NCI-H1417 (cell line): ENCODE data around the gene EGFL6.
"Not testable (repeated sequence)": the region's sequence is repeated elsewhere in the genome, so short reads cannot be mapped to it uniquely, and the experiment has no call there.

Source experiments
- DNase-seq, 3 experiments: peaks; one replicate each; lab custom pipeline; 2025; lab: John Stamatoyannopoulos, UW

The EGFL6 gene

GRCh38 chrX:13590914-13591313, 21.5 kb downstream of the EGFL6 start:
- no peak for DNase-seq

DNA sequence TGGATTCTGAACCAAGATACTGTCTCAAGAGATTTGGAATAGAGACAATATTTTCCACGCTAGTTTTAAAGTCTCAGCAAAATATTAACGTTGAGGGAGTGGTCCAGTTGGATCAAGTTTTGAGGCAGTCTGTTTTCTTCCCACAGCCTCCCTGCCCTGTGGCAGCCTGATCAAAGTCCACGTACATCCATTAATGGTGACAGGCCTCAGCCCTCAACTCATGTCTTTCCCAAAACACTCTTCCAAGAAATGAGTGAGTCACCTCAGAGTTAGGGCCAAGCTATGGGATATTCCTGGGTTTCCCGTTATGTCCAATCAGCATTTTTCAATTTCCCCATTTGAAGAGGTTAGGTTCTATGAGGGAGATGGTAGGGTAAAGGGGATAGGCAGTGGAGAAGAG, 28.5 kb downstream of the EGFL6 start:
- DNase-seq, result no peak

DNA sequence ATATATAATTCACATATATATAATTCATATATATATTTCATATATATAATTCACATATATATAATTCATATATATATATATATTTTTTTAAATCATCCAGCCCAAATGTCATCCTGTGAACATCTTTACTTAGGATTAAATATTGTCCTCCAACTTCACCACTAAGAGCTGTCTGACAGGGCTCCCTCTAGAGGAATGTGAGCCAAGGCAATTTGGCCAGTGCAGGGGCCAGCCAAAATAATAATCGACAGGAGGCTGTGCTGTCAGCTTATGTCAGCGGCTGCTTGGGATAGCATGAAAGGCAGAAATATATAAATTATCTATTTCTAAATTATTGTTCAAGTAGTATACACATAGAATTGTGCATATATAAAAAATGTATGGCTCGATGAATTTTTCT, 29.5 kb downstream of the EGFL6 start:
- DNase-seq, result no peak

- DNase-seq, result no peak
Measured at GRCh38 chrX:13599491-13599890, 30.1 kb downstream of the EGFL6 start.

- DNase-seq, result no peak
Measured at GRCh38 chrX:13605611-13606010, 36.2 kb downstream of the EGFL6 start.

DNA sequence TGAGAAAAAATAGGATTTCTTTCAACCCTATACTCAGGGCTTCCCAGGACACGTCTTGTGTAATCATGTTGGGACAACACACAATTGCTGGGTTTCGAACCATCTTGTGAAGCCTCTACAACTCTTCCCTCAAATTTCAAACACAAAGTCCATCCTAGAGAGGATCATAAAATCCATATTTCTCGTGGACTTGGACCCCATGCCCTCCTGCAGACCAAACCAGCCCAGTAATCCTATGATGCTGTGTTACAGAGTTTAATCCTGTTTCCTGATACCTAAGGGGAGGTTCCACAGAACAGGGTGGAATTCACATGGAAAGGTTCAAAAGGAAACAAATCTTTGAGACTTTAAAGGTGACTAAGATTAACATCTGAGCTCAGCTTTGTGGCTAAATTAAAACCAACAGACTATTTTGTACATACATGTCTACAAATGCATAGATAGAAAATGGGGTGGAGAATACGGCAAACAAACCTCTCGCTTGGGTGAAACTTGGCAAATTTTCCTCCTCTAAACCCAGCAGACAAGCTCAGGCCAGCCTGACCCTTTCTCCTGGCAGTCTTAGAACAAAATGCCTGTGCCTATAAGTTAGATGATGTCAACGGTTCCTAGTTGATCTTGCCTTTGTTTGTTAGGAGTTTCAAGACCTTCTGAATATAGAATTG, 38.1 kb downstream of the EGFL6 start:
- DNase-seq, result no peak

- DNase-seq, result no peak
Measured at GRCh38 chrX:13607996-13608365, 38.6 kb downstream of the EGFL6 start.

DNA sequence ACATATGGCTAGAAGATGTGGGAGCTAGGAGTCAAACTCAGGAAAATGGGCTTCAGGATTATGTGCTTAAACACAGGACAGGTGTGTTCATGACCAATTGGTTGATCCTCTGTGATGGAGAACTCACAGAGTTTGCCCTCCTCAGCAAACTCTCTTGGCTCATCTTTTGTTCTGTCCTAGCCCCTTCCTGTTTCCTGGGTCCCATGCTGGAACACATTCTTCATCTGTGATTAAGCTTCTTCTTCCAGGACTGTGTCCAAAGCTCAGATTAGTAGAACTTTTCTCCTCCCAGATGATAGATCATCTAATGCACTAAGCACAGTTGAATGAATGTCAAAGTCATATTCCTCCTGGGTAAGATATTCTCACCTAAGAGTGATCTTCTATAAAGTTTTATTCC, 44.8 kb downstream of the EGFL6 start:
- DNase-seq, result no peak

GRCh38 chrX:13620207-13620606, 50.8 kb downstream of the EGFL6 start:
- DNase-seq, result no peak

- DNase-seq, result no peak
Measured at GRCh38 chrX:13622401-13622964, 53.1 kb downstream of the EGFL6 start.

DNA sequence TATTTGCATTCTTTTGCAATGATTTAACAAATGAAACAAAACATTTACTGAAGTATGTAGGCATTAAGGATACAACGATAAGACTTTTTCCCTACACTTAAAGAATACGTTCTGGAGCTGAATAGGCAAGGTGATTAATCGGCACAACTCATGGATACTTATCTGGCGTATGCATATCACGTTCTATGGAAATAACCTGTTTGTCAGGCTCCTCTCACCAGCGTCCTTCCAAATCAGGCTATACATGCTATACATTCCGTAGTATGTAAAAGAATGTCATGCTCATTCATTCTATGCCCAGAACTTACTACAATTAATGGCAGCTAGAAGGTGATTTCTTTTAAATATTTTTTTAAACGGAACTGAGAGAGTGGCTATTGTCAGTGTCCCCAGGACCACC, 57.9 kb downstream of the EGFL6 start:
- no peak for DNase-seq

DNA sequence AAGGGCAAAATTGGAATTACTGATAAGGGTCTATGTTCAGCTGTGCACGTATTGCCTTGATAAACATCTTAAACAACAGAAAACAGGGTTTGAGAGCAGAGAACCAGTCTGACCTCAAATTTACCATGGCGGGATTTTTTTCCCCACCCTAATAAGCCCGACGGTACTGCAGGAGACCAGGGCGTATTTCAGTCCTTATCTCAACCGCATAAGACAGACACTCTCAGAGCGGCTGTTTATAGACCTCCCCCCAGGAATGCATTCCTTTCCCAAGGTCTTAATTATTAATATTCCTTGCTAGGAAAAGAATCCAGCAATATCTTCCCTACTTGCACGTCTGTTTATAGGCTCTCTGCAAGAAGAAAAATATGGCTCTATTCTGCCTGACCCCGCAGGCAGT, 67.8 kb downstream of the EGFL6 start:
- not testable (repeated sequence) for DNase-seq

DNA sequence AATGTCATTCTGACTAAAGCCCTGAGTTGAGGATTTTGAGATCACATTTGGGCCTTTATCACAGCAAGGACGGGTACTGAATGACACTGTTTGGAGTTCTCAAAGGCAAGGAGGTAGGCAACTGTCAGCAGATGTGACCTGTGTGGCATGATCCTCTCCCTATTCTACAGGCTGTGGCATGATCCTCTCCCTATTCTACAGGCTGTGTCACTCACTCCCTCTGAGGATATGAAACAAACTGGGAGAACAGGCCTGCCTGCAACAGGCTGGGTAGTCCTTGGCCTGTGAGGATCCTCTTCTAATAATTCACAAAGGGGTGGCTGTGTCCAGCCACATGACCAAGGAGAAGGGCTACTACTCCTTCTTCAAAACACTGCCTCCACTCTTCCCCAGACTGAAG, 68.6 kb downstream of the EGFL6 start:
- no peak for DNase-seq

DNA sequence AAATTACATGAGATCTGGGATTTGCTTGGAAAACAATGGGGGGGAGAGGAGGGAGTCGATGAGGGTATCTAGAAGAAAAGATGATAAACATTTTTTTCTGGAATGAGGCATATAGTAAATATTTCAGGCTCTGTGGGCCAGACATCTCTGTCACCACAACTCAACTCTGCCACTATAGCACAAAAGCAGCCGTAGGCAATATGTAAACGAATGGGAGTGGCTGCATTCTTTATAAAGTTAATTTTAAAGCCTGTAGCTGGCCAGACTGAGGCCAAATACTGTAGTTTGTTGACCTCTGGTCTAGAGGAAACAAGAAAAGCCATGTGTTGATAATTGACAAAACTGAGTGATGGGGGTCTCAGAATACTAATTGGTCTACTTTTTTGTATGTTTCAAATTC, 69.4 kb downstream of the EGFL6 start:
- DNase-seq, result no peak

- DNase-seq, result not testable (repeated sequence)
Measured at GRCh38 chrX:13641684-13642083, 72.3 kb downstream of the EGFL6 start.

- DNase-seq, result no peak
Measured at GRCh38 chrX:13645464-13646153, 76.2 kb downstream of the EGFL6 start.

DNA sequence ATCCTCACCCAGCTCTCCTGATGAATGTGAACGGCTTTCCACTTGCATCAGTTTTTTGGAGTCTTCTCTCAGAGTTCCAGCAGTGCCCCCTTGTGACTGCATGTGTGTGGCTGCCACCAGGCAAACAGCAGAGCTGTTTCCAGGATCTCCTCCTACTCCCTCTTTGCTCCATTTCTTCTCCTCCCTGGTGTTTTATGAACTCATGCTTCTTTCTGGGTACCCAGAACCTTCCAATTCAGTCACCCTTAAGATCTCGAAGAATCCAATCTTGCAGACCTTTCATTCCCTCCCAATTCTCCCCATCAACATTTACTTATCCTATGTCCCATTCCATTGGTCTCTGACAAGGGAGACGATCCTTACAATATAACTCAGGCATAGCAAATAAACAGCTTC, 76.8 kb downstream of the EGFL6 start:
- DNase-seq, result peak; percentile 28 to 70 (median 50)

DNA sequence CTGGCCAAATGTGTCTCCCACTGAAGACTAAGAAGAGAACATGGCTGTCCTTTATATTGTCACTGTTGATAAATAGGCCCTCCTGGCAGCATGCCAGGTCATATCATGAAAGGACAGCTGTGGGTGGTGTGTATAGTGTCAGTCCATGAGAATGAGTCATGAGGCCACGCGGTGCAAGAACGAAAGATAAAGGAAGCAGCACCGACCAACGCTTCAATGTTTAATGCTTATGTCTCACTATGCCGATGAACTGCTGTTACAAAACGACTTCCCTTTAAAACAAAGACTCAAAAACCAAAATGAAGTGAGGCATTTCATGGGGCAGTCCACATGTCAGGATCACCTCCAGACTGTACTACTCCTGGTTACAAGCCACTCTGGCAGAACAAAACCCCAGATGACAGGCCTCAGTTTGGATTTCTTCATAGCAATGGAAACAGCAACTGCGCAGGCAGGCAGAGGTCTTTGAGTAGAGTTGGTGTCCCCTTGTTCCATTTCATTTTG, 78.4 kb downstream of the EGFL6 start:
- DNase-seq, result peak; percentile 7 to 89 (median 65)

- not testable (repeated sequence) for DNase-seq
Measured at GRCh38 chrX:13648336-13648735, 78.9 kb downstream of the EGFL6 start.

GRCh38 chrX:13649838-13650237, 80.4 kb downstream of the EGFL6 start:
- DNase-seq, result no peak

DNA sequence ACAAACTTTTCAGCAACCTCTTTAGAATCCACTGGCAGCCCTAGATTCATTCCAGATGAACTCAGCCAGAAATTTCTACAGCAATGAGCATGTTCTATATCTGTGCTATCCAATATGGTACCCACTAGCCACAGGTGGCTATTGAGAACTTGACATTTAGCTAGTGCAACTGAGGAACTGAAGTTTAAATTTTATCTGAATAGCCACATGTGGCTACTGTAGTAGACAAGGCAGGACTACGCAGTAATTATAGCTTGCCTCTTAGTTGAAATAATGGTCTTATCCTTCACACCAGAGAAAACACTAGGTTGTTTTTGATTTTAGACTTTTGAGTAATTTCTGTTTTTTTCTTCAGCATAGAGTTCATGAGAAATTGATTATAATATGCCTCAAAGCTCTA, 80.9 kb downstream of the EGFL6 start:
- DNase-seq, result no peak

- DNase-seq, result no peak
Measured at GRCh38 chrX:13651150-13651549, 81.7 kb downstream of the EGFL6 start.

DNA sequence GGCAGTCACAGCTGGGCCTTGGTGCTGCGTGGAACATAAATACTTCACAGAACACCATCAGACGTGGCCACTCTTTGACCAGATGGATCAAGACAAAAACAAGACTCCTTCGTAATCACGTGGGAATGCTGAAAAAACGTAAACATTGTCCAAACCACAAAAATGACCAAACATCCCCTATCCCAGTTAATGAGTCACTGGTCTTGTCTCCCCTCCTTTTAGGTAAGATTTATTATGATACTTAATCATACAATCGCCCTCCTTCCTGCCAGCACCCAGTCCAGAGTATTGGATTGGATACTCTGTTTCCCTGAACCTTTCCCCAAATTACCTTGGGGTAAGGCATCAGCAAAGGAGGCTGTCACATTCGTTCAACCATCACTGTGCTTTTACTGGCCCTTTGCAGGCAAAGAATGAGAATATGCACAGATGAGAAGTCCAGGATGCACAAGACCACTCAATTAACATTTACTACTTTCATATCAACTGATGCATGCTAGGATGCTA, 82.9 kb downstream of the EGFL6 start:
- DNase-seq, result peak in 1 of 3 experiments; percentile 40
